K562 (cell line): Measurements from ENCODE around the gene CSNK1G2. TPM values are rescaled to one million over a fixed set of nuclear protein-coding genes. Genes with fewer than 3 reads are reported as not detected.

Experiments used
- ARHGAP35 ChIP-seq: fragments of 450-650 bp; IDR thresholded peaks from 2 replicates; pipeline ENCODE4 v1.6.1; 2018; ENCODE audit not compliant: partially characterized antibody
- FOXA1 ChIP-seq: fragments of 450-650 bp; IDR thresholded peaks from 2 replicates; pipeline ENCODE4 v1.6.1; 2016; ENCODE audit warnings: mild to moderate bottlenecking, borderline replicate concordance
- FOXK1 ChIP-seq: sonication (generic); formaldehyde crosslinking; IDR thresholded peaks from 2 replicates; pipeline ENCODE4 v1.8.0; 2022; ENCODE audit warnings: missing genetic modification reagents, mild to moderate bottlenecking, borderline replicate concordance
- GTF2E2 ChIP-seq: fragments of 200-800 bp; sonication (Bioruptor generic); IDR thresholded peaks from 2 replicates; pipeline ENCODE4 v1.6.1; 2016; ENCODE audit warnings: missing genetic modification characterization, missing compliant biosample characterization
- HLTF ChIP-seq: fragments of 450-650 bp; IDR thresholded peaks from 2 replicates; pipeline ENCODE4 v1.6.1; 2016
- KLF1 ChIP-seq: fragments of 450-650 bp; IDR thresholded peaks from 2 replicates; pipeline ENCODE4 v1.6.1; 2016; ENCODE audit warnings: missing genetic modification characterization, missing compliant biosample characterization
- PHB2 ChIP-seq: fragments of 450-650 bp; IDR thresholded peaks from 2 replicates; pipeline ENCODE4 v1.6.1; 2017; ENCODE audit warnings: low read depth
- TRIM25 ChIP-seq: fragments of 450-650 bp; IDR thresholded peaks from 2 replicates; pipeline ENCODE4 v1.7.0; 2016; ENCODE audit warnings: borderline replicate concordance
- ZNF280A ChIP-seq: fragments of 450-650 bp; IDR thresholded peaks from 2 replicates; pipeline ENCODE4 v1.6.1; 2018; ENCODE audit warnings: mild to moderate bottlenecking, low read depth; ENCODE audit not compliant: partially characterized antibody
- polyA plus RNA-seq, 8 experiments: library from polyadenylated mRNA; depleted of rRNA in 4 of 8; stranded (reverse) in 5 of 8; unstranded in 3 of 8; fragments of >200 nt; fragmentation: Nextera tagmentation in 2 of 8; fragmentation: Illumina TruSeq in 1 of 8; extraction: Ambion mirVana in 2 of 8; extraction: Trizol in 1 of 8; gene quantifications; 2 replicates each; pipeline versions ENCODE4 v1.2.1 to v1.2.3, GENCODE V29; 2011 to 2014; ENCODE audit warnings: inconsistent platforms in 1 of 8, missing spikeins in 1 of 8
- total RNA-seq, 7 experiments: library from RNA; depleted of rRNA in 6 of 7; stranded (reverse); fragments of >200 nt in 6 of 7; fragmentation: Illumina TruSeq in 2 of 7; extraction: Trizol in 2 of 7; gene quantifications; 2 replicates each; pipeline versions ENCODE4 v1.2.1 to v1.2.3, GENCODE V29; 2011 to 2021; ENCODE audit warnings: low replicate concordance in 1 of 7
- TF ChIP-seq, protein P1 (sequence below): fragments of 450-650 bp; IDR thresholded peaks from 2 replicates; pipeline ENCODE4 v1.6.1; 2017; ENCODE audit warnings: antibody characterized with exemption
- TF ChIP-seq, protein P2 (sequence below), 2 experiments: fragments of 450-650 bp in 1 of 2; IDR thresholded peaks; 2 replicates each; pipeline ENCODE4 v1.6.1; 2011 to 2017; ENCODE audit warnings: low read depth in 2 of 2, antibody characterized with exemption in 1 of 2, borderline replicate concordance in 1 of 2, low read length in 1 of 2, mild to moderate bottlenecking in 1 of 2, mixed read lengths in 1 of 2; ENCODE audit not compliant: control insufficient read depth in 1 of 2
- TF ChIP-seq, protein P3 (sequence below), 2 experiments: fragments of 450-650 bp; IDR thresholded peaks; 2 replicates each; pipeline ENCODE4 v1.6.1; 2016

CSNK1G2 gene
- total and polyA plus RNA-seq, 9 of the 15 experiments (the other 6 are each of a cell fraction or from before 2014, with no cell fraction given) = 0.48 to 119 (median 49.5) TPM

DNA sequence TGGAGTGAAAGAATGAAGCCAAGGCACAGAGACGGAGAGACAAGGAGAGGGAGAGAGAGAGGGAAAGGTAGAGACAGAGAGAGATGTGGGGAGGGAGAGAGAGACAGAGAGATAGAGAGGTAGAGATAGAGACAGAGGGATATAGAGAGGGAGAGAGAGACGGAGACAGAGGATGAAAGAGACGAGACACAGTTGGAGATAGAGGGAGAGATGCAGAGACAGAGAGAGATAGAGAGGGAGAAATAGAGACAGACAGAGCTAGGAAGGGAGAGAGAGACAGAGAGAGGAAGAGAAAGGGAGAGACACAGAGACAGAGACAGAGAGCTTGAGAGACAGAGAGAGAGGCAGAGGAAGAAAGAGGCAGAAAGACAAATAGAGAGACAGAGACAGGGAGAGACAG, 4.5 kb upstream of the CSNK1G2 start (continued):
- TF ChIP-seq, protein P1, sequence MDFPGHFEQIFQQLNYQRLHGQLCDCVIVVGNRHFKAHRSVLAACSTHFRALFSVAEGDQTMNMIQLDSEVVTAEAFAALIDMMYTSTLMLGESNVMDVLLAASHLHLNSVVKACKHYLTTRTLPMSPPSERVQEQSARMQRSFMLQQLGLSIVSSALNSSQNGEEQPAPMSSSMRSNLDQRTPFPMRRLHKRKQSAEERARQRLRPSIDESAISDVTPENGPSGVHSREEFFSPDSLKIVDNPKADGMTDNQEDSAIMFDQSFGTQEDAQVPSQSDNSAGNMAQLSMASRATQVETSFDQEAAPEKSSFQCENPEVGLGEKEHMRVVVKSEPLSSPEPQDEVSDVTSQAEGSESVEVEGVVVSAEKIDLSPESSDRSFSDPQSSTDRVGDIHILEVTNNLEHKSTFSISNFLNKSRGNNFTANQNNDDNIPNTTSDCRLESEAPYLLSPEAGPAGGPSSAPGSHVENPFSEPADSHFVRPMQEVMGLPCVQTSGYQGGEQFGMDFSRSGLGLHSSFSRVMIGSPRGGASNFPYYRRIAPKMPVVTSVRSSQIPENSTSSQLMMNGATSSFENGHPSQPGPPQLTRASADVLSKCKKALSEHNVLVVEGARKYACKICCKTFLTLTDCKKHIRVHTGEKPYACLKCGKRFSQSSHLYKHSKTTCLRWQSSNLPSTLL = 0 out of 2 replicates have a peak, but pooled peaks have one; percentile 26
- TF ChIP-seq KLF1 (tag) (no peak), ARHGAP35 (peak; percentile 23), FOXA1 (no peak), ZNF280A (peak; percentile 37), FOXK1 (CRISPR knock-in tag) (no peak), GTF2E2 (tag) (no peak), HLTF (0 out of 2 replicates have a peak, but pooled peaks have one; percentile 40), PHB2 (peak; percentile 37; the same call in 1 of the 2 replicates), TRIM25 (0 out of 2 replicates have a peak, but pooled peaks have one; percentile 81)
- TF ChIP-seq, protein P2, sequence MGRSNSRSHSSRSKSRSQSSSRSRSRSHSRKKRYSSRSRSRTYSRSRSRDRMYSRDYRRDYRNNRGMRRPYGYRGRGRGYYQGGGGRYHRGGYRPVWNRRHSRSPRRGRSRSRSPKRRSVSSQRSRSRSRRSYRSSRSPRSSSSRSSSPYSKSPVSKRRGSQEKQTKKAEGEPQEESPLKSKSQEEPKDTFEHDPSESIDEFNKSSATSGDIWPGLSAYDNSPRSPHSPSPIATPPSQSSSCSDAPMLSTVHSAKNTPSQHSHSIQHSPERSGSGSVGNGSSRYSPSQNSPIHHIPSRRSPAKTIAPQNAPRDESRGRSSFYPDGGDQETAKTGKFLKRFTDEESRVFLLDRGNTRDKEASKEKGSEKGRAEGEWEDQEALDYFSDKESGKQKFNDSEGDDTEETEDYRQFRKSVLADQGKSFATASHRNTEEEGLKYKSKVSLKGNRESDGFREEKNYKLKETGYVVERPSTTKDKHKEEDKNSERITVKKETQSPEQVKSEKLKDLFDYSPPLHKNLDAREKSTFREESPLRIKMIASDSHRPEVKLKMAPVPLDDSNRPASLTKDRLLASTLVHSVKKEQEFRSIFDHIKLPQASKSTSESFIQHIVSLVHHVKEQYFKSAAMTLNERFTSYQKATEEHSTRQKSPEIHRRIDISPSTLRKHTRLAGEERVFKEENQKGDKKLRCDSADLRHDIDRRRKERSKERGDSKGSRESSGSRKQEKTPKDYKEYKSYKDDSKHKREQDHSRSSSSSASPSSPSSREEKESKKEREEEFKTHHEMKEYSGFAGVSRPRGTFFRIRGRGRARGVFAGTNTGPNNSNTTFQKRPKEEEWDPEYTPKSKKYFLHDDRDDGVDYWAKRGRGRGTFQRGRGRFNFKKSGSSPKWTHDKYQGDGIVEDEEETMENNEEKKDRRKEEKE (IDR thresholded peaks at IDR 0.05; ENCODE audit: borderline replicate concordance in 1 of 2, control insufficient read depth in 1 of 2, low read depth in 2 of 2, low read length in 1 of 2) = peak in 1 of 2 experiments; percentile 40; a peak in 1 of 4 replicates
- TF ChIP-seq, protein P3, sequence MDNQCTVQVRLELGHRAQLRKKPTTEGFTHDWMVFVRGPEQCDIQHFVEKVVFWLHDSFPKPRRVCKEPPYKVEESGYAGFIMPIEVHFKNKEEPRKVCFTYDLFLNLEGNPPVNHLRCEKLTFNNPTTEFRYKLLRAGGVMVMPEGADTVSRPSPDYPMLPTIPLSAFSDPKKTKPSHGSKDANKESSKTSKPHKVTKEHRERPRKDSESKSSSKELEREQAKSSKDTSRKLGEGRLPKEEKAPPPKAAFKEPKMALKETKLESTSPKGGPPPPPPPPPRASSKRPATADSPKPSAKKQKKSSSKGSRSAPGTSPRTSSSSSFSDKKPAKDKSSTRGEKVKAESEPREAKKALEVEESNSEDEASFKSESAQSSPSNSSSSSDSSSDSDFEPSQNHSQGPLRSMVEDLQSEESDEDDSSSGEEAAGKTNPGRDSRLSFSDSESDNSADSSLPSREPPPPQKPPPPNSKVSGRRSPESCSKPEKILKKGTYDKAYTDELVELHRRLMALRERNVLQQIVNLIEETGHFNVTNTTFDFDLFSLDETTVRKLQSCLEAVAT (IDR thresholded peaks at IDR 0.05) = 0 out of 4 replicates have a peak, but pooled peaks of 1 of the 2 experiments have one; percentile 15
